Caco-2 (cell line): Measurements from ENCODE around the gene SMYD3. TPM values are rescaled to one million over a fixed set of nuclear protein-coding genes. Genes with fewer than 3 reads are reported as not detected.

Experiments
- BruUV-seq: library from RNA; stranded (reverse); fragments of 400-500 nt; replicated peaks from 2 replicates; lab custom pipeline; 2021; lab: Mats Ljungman, UMichigan
- CTCF ChIA-PET: fragments of 300-600 bp; sonication (Branson Sonifier 250); formaldehyde crosslinking; loops from one replicate; lab custom pipeline; 2022; ENCODE audit warnings: antibody characterized with exemption; lab: Charles Lee
- POLR2A ChIA-PET: fragments of 300-600 bp; sonication (Branson Sonifier 250); formaldehyde crosslinking; loops from one replicate; lab custom pipeline; 2022; ENCODE audit warnings: antibody characterized with exemption; lab: Charles Lee
- DNase-seq, 2 experiments: peaks; one replicate each; pipeline versions ENCODE4 v3.0.0 to v3.0.0-alpha.2; 2020 to 2022
- H3K27me3 ChIP-seq: replicated peaks from 2 replicates; pipeline ENCODE4 v1.6.0; 2011; ENCODE audit warnings: low read length; ENCODE audit not compliant: control insufficient read depth, insufficient read depth
- H3K36me3 ChIP-seq: 2 replicates; pipeline ENCODE4 v1.5.1; 2011; ENCODE audit warnings: low read length; ENCODE audit not compliant: control insufficient read depth, insufficient read depth
- H3K4me1 ChIP-seq: fragments of 250-450 bp; sonication (Bioruptor Pico); 2 replicates; pipeline ENCODE4 v1.5.1; 2020; ENCODE audit warnings: mild to moderate bottlenecking
- H3K4me3 ChIP-seq: 2 replicates; pipeline ENCODE4 v1.5.1; 2011; ENCODE audit warnings: low read depth, mild to moderate bottlenecking, control low read depth, low read length
- H3K9me3 ChIP-seq: fragments of 250-450 bp; sonication (Bioruptor Pico); 2 replicates; pipeline ENCODE4 v1.5.1; 2020; ENCODE audit warnings: mild to moderate bottlenecking, moderate library complexity
- H3K27ac Mint-ChIP-seq: one replicate; pipeline ENCODE4 v1.8.0; 2022; ENCODE audit warnings: mixed read lengths; ENCODE audit not compliant: unreplicated experiment
- H3K27me3 Mint-ChIP-seq: one replicate; pipeline ENCODE4 v1.8.0; 2022; ENCODE audit warnings: mixed read lengths; ENCODE audit not compliant: insufficient read depth, unreplicated experiment
- H3K36me3 Mint-ChIP-seq: one replicate; pipeline ENCODE4 v1.8.0; 2022; ENCODE audit warnings: mild to moderate bottlenecking, mixed read lengths; ENCODE audit not compliant: insufficient read depth, unreplicated experiment
- H3K4me1 Mint-ChIP-seq: one replicate; pipeline ENCODE4 v1.8.0; 2022; ENCODE audit warnings: low read depth, mixed read lengths; ENCODE audit not compliant: unreplicated experiment
- H3K4me3 Mint-ChIP-seq: one replicate; pipeline ENCODE4 v1.8.0; 2022; ENCODE audit warnings: mild to moderate bottlenecking, moderate library complexity, mixed read lengths; ENCODE audit not compliant: unreplicated experiment
- H3K9me3 Mint-ChIP-seq: one replicate; pipeline ENCODE4 v1.8.0; 2022; ENCODE audit warnings: mixed read lengths; ENCODE audit not compliant: unreplicated experiment
- intact Hi-C: fragments of 100-400 bp; cut with micrococcal nuclease; formaldehyde crosslinking; loops from one replicate; pipeline ENCODE4 v1.10.0; 2022; ENCODE audit not compliant: unreplicated experiment
- total RNA-seq: library from RNA; stranded (reverse); gene quantifications from 2 replicates; pipeline ENCODE4 v1.2.3, GENCODE V29; 2022
- TF ChIP-seq, protein P1 (sequence below), 2 experiments: fragments of 200-600 bp in 1 of 2; IDR thresholded peaks; 1 replicate in 1 of 2; 2 replicates in 1 of 2; pipeline versions ENCODE4 v1.5.1 to v1.8.0; 2011 to 2022; ENCODE audit warnings: antibody characterized with exemption in 1 of 2, control low read depth in 1 of 2, inconsistent platforms in 1 of 2, low read depth in 1 of 2, low read length in 1 of 2, mild to moderate bottlenecking in 1 of 2, moderate library complexity in 1 of 2; ENCODE audit not compliant: insufficient read depth in 1 of 2, severe bottlenecking in 1 of 2, unreplicated experiment in 1 of 2

SMYD3 gene
- total RNA-seq, 1 experiment from 2014 or later = 33.0 TPM

DNA sequence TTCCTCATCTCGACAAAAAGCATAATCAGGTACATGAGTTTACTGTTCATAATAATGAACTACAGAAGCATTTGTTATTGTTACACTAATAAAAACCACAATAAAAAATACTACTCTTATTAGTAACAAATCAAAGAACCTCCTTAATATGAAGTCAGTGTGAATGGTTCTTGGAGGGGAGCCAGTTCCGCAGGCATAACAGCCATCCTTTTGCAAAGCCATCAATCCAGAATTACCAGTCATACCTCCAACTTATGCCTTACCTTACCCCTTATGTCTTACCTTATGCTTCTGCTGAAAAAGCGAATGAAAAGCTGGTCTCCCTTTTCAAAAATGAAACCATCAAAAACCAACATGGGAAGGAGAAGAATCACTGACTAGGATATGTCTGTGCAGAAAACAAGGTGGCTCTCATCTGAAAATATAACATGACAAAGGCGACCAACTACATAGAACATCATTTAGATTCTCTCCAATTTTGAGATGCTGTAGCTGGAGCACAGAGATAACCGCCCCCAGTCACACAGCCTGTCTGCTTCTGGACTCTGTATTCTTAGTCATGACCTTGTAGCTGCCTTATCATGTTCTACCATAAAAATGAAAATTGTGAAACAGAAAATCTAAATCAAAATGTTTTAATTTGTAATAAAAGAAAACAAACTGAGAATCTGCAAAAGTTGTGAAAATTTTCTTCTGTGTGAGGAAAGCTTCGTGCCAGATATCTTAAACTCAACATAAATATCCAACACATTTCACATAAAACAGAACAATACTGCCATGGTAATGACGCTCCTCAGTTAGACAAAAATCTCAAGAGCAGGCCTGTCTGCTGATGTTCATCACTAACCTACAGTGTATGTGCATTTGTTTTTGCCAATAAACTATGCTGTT is 438.2 kb downstream of the SMYD3 start:
- H3K4me1 Mint-ChIP-seq = peaks cover 6% of the 10 kb centered on the region
- H3K36me3 Mint-ChIP-seq = peaks cover 5% of the 10 kb centered on the region
- H3K36me3 ChIP-seq = no peaks in the 10 kb centered on the region

DNA sequence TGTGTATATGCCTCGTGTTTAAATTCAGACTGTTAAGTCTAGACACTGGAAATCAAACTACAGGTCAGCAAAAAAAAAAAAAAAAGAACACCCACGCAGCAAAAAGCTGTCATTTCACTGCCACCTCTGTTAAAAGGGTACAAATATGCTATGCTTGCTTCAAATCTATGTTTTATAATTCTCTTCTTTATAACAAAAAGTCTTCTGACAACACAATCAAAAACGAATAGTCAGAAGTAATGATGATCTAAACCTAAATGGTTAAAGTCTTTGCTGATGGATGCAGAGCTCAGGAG is 438.9 kb downstream of the SMYD3 start:
- TF ChIP-seq, protein P1, sequence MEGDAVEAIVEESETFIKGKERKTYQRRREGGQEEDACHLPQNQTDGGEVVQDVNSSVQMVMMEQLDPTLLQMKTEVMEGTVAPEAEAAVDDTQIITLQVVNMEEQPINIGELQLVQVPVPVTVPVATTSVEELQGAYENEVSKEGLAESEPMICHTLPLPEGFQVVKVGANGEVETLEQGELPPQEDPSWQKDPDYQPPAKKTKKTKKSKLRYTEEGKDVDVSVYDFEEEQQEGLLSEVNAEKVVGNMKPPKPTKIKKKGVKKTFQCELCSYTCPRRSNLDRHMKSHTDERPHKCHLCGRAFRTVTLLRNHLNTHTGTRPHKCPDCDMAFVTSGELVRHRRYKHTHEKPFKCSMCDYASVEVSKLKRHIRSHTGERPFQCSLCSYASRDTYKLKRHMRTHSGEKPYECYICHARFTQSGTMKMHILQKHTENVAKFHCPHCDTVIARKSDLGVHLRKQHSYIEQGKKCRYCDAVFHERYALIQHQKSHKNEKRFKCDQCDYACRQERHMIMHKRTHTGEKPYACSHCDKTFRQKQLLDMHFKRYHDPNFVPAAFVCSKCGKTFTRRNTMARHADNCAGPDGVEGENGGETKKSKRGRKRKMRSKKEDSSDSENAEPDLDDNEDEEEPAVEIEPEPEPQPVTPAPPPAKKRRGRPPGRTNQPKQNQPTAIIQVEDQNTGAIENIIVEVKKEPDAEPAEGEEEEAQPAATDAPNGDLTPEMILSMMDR (IDR thresholded peaks at IDR 0.05; ENCODE audit: insufficient read depth in 1 of 2, low read depth in 1 of 2, low read length in 1 of 2, severe bottlenecking in 1 of 2, unreplicated experiment in 1 of 2) = no peak
- intact Hi-C loops = no loop called here
- ChIA-PET POLR2A (interaction anchor here (0.7 kb wide), 1 partner anchor 31 kb away, joined by 4 read pairs; no protein-coding TSS in a partner anchor), CTCF (no interaction called here)
- Mint-ChIP-seq H3K9me3 (no peaks in the 10 kb centered on the region), H3K4me1 (peaks cover 6% of the 10 kb centered on the region), H3K27me3 (no peaks in the 10 kb centered on the region), H3K36me3 (peaks cover 5% of the 10 kb centered on the region), H3K27ac (no peak overlapping the region), H3K4me3 (no peak overlapping the region)
- Histone ChIP-seq H3K36me3 (no peaks in the 10 kb centered on the region), H3K9me3 (no peaks in the 10 kb centered on the region), H3K4me3 (no peak overlapping the region), H3K27me3 (no peaks in the 10 kb centered on the region), H3K4me1 (peaks cover 13% of the 10 kb centered on the region; the same call in 1 of the 2 replicates)
- no TSS peak for BruUV-seq
- DNase-seq = no peak

More for the DNA sequence above, 438.2 kb downstream of the SMYD3 start:
- intact Hi-C loops = no loop called here
- Mint-ChIP-seq H3K4me3 (no peak overlapping the region), H3K27ac (no peak overlapping the region), H3K27me3 (no peaks in the 10 kb centered on the region), H3K9me3 (no peaks in the 10 kb centered on the region)
- TF ChIP-seq, protein P1 (IDR thresholded peaks at IDR 0.05; ENCODE audit: insufficient read depth in 1 of 2, low read depth in 1 of 2, low read length in 1 of 2, severe bottlenecking in 1 of 2, unreplicated experiment in 1 of 2) = no peak
- no peaks in the 10 kb centered on the region for H3K27me3 ChIP-seq
- ChIA-PET POLR2A (interaction anchor here (0.7 kb wide), 1 partner anchor 31 kb away, joined by 4 read pairs; no protein-coding TSS in a partner anchor), CTCF (no interaction called here)
- H3K4me1 ChIP-seq = peaks cover 13% of the 10 kb centered on the region; the same call in 1 of the 2 replicates
- DNase-seq = no peak
- no peak overlapping the region for H3K4me3 ChIP-seq
- BruUV-seq = no TSS peak
- H3K9me3 ChIP-seq = no peaks in the 10 kb centered on the region

GRCh38 chr1:246067432-246068216 is 439.5 kb downstream of the SMYD3 start:
- intact Hi-C loops = no loop called here
- H3K27ac Mint-ChIP-seq = no peak overlapping the region
- H3K27me3 Mint-ChIP-seq = no peaks in the 10 kb centered on the region
- no peaks in the 10 kb centered on the region for H3K9me3 Mint-ChIP-seq
- H3K9me3 ChIP-seq = no peaks in the 10 kb centered on the region
- BruUV-seq = no TSS peak
- no peak overlapping the region for H3K4me3 ChIP-seq
- H3K4me3 Mint-ChIP-seq = no peak overlapping the region
- no peak for DNase-seq
- H3K27me3 ChIP-seq = no peaks in the 10 kb centered on the region
- H3K36me3 ChIP-seq = no peaks in the 10 kb centered on the region
- peaks cover 5% of the 10 kb centered on the region for H3K36me3 Mint-ChIP-seq
- TF ChIP-seq, protein P1 (IDR thresholded peaks at IDR 0.05; ENCODE audit: insufficient read depth in 1 of 2, low read depth in 1 of 2, low read length in 1 of 2, severe bottlenecking in 1 of 2, unreplicated experiment in 1 of 2) = no peak
- peaks cover 13% of the 10 kb centered on the region; the same call in 1 of the 2 replicates for H3K4me1 ChIP-seq
- ChIA-PET CTCF (no interaction called here), POLR2A (no interaction called here)
- peaks cover 6% of the 10 kb centered on the region for H3K4me1 Mint-ChIP-seq
